ENCODE data around the gene NDFIP2.

GRCh38 chr13:79458436-79458835 lies 22.5 kb upstream of the NDFIP2 start:
- no peak for TF ChIP-seq OSR1 (CRISPR knock-in tag; IDR thresholded peaks at IDR 0.05)
- TF ChIP-seq ZNF565 (CRISPR knock-in tag; conservative IDR thresholded peaks at IDR 0.05; ENCODE audit: low read depth): no peak
- no peak for TF ChIP-seq PATZ1 (CRISPR knock-in tag; IDR thresholded peaks at IDR 0.05; ENCODE audit: borderline replicate concordance)
- TF ChIP-seq CSDC2 (CRISPR knock-in tag; IDR thresholded peaks at IDR 0.05): no peak
